Measurements from ENCODE around the gene SSH3. TPM values are rescaled to one million over a fixed set of nuclear protein-coding genes. Genes with fewer than 3 reads are reported as not detected.

SSH3 gene
- total and polyA plus RNA-seq, 5 donors from 2014 or later: 2.3 to 24.4 (median 3.7) TPM

GRCh38 chr11:67289226-67289650 is 14.1 kb upstream of the SSH3 start, which contains the start of gene ANKRD13D:
ANKRD13D (plus strand) TSS chr11:67289303; CDS start chr11:67289461, 158 bp downstream.
- Mint-ChIP-seq H3K27ac (peak within 1 kb of the TSS; percentile 98 to 100 (median 99)), H3K36me3 (peaks cover 12% of the 10 kb centered on the region), H3K4me3 (peak within 1 kb of the TSS; percentile 86 to 92 (median 89)), H3K4me1 (peaks cover 14 to 63% (median 31%) of the 10 kb centered on the region in 4 donors), H3K27me3 (peaks cover 9% of the 10 kb centered on the region), H3K9me3 (peaks cover 0 to 1% (median 0%) of the 10 kb centered on the region in 7 donors)
- Histone ChIP-seq H3K9me3 (ENCODE audit: control insufficient read depth in 2 of 2, low read length in 2 of 2) (no peaks in the 10 kb centered on the region), H3K27me3 (ENCODE audit: control insufficient read depth, insufficient read depth, low read length) (no peaks in the 10 kb centered on the region), H3K4me1 (ENCODE audit: control insufficient read depth, insufficient read depth, low read length, poor library complexity, severe bottlenecking) (peaks cover 78% of the 10 kb centered on the region), H3K4me3 (ENCODE audit: low read depth, low read length) (peak within 1 kb of the TSS; percentile 57), H3K36me3 (ENCODE audit: control insufficient read depth, insufficient read depth, low read length) (peaks cover 48% of the 10 kb centered on the region), H3K27ac (ENCODE audit: insufficient read depth, low read length, poor library complexity, severe bottlenecking) (peak within 1 kb of the TSS; percentile 95)
- no peak for DNase-seq
- peak; percentile 44 to 45 for ATAC-seq (ENCODE audit: low read depth in 2 of 2)

DNA sequence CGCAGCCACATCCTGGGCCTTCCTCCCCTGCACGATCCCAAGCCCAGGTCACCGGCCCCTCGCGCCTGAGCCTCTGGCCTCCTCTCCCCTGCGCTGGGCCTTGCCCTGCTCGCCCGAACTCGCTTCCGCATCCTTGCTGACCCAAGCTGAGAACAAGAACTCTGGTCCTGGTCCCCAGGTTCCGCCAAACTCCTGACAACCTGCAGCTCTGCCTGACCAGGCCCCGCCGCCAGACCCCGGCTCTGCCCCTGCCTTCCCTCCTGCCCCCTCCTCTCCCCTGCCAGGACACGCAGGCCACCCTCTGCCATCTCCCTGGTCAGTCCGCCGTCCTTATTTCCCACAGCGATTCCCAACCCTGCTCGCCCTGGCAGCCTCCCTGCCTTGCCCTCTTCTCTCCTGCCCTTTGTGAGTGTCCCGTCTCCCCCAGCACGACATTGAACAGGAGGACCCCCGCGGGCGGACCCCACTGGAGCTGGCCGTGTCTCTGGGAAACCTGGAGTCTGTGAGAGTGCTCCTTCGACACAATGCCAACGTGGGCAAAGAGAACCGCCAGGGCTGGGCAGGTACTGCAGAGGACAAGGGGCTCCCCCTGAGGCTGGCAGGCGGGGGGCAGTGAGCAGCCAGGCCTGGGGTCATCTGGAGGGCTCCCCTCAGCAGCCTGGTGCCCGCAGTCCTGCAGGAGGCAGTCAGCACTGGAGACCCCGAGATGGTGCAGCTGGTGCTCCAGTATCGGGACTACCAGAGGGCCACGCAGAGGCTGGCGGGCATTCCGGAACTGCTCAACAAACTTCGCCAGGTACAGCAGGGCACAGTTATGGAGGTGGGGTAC is 13.5 kb upstream of the SSH3 start:
- Mint-ChIP-seq H3K27me3 (peaks cover 9% of the 10 kb centered on the region), H3K4me3 (peak overlapping the region; percentile 86 to 92 (median 89)), H3K36me3 (peaks cover 12% of the 10 kb centered on the region), H3K27ac (peak overlapping the region; percentile 80 to 84 (median 81)), H3K4me1 (peaks cover 14 to 64% (median 31%) of the 10 kb centered on the region in 4 donors), H3K9me3 (peaks cover 0 to 1% (median 0%) of the 10 kb centered on the region in 7 donors)
- peak overlapping the region; percentile 95 for H3K27ac ChIP-seq (ENCODE audit: insufficient read depth, low read length, poor library complexity, severe bottlenecking)
- H3K4me1 ChIP-seq (ENCODE audit: control insufficient read depth, insufficient read depth, low read length, poor library complexity, severe bottlenecking): peaks cover 79% of the 10 kb centered on the region
- peak overlapping the region; percentile 57 for H3K4me3 ChIP-seq (ENCODE audit: low read depth, low read length)
- peaks cover 45% of the 10 kb centered on the region for H3K36me3 ChIP-seq (ENCODE audit: control insufficient read depth, insufficient read depth, low read length)
- no peak for DNase-seq
- no peaks in the 10 kb centered on the region for H3K27me3 ChIP-seq (ENCODE audit: control insufficient read depth, insufficient read depth, low read length)
- ATAC-seq (ENCODE audit: low read depth in 2 of 2): no peak
- no peaks in the 10 kb centered on the region for H3K9me3 ChIP-seq (ENCODE audit: control insufficient read depth in 2 of 2, low read length in 2 of 2)

DNA sequence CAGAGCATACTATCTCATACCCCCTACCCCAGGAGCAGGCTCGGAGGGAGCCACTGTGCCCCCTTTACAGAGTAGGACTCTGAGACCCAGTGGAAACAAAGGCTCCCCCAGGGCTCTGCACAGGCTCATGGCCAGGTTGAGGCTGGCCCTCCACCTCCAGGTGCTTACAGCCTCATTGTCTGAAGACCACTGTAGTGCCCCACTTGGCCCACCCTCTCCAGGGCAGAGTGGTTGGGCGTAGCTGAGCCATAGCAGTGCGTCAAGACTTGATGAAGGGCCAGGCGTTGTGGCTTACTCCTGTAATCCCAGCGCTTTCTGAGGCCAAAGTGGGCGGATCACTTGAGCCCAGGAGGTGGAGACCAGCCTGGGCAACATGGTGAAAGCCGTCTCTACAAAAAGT is 12.5 kb upstream of the SSH3 start:
- H3K9me3 Mint-ChIP-seq: peaks cover 0 to 2% (median 0%) of the 10 kb centered on the region in 7 donors
- Histone ChIP-seq H3K27me3 (ENCODE audit: control insufficient read depth, insufficient read depth, low read length) (no peaks in the 10 kb centered on the region), H3K27ac (ENCODE audit: insufficient read depth, low read length, poor library complexity, severe bottlenecking) (peak overlapping the region; percentile 30), H3K4me1 (ENCODE audit: control insufficient read depth, insufficient read depth, low read length, poor library complexity, severe bottlenecking) (peaks cover 74% of the 10 kb centered on the region), H3K36me3 (ENCODE audit: control insufficient read depth, insufficient read depth, low read length) (peaks cover 43% of the 10 kb centered on the region), H3K4me3 (ENCODE audit: low read depth, low read length) (no peak overlapping the region), H3K9me3 (ENCODE audit: control insufficient read depth in 2 of 2, low read length in 2 of 2) (peaks cover 3 to 5% of the 10 kb centered on the region in 2 experiments)
- peaks cover 9% of the 10 kb centered on the region for H3K27me3 Mint-ChIP-seq
- no peak overlapping the region for H3K27ac Mint-ChIP-seq
- H3K36me3 Mint-ChIP-seq: peaks cover 13% of the 10 kb centered on the region
- DNase-seq (no peak), ATAC-seq (ENCODE audit: low read depth in 2 of 2) (no peak)
- peak overlapping the region in 3 of 4 donors; percentile 86 to 91 (median 87) for H3K4me3 Mint-ChIP-seq
- H3K4me1 Mint-ChIP-seq: peaks cover 14 to 65% (median 31%) of the 10 kb centered on the region in 4 donors

DNA sequence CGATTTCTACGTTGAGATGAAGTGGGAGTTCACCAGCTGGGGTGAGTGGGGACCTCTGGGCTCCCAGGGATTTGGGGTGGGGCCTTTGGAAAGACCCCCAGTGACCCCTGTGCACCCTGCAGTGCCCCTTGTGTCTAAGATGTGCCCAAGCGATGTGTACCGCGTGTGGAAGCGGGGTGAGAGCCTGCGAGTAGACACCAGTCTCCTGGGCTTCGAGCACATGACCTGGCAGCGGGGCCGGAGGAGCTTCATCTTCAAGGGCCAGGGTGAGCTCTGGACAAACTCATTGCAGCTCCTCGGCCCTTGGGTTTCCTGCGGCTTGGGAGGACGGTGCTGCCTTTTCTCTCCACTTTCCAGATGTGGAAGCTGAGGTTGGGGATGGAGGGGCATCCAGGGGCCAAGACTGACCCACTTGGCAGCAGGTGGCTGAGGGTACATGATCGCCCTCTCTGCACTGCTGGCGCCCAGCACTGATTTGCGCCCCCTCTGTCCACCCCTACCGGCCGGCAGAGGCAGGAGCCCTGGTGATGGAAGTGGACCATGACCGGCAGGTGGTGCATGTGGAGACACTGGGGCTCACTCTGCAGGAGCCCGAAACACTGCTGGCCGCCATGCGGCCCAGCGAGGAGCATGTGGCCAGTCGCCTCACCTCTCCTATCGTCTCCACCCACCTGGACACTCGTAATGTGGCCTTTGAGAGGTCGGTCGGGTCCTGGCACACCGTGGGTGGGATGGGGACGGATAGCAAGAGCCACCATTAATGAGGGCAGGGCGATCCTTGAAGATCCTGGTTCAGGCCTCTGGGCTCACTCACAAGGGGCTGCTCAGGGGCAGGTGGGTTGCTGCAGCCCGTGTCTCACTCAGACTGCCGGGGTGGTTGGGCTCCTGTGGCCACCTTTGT is 11.6 kb upstream of the SSH3 start:
- no peak overlapping the region for H3K27ac Mint-ChIP-seq
- H3K4me3 Mint-ChIP-seq: peak overlapping the region; percentile 61 to 95 (median 75)
- ATAC-seq (ENCODE audit: low read depth in 2 of 2) (no peak), DNase-seq (no peak)
- Histone ChIP-seq H3K4me1 (ENCODE audit: control insufficient read depth, insufficient read depth, low read length, poor library complexity, severe bottlenecking) (peaks cover 65% of the 10 kb centered on the region), H3K27ac (ENCODE audit: insufficient read depth, low read length, poor library complexity, severe bottlenecking) (peak overlapping the region; percentile 51), H3K9me3 (ENCODE audit: control insufficient read depth in 2 of 2, low read length in 2 of 2) (peaks cover 6 to 11% of the 10 kb centered on the region in 2 experiments), H3K36me3 (ENCODE audit: control insufficient read depth, insufficient read depth, low read length) (peaks cover 48% of the 10 kb centered on the region), H3K27me3 (ENCODE audit: control insufficient read depth, insufficient read depth, low read length) (no peaks in the 10 kb centered on the region), H3K4me3 (ENCODE audit: low read depth, low read length) (no peak overlapping the region)
- peaks cover 9% of the 10 kb centered on the region for H3K27me3 Mint-ChIP-seq
- peaks cover 18 to 62% (median 37%) of the 10 kb centered on the region in 4 donors for H3K4me1 Mint-ChIP-seq
- peaks cover 23% of the 10 kb centered on the region for H3K36me3 Mint-ChIP-seq
- peaks cover 0 to 9% (median 1%) of the 10 kb centered on the region in 7 donors for H3K9me3 Mint-ChIP-seq

- H3K27ac ChIP-seq (ENCODE audit: insufficient read depth, low read length, poor library complexity, severe bottlenecking): peak overlapping the region; percentile 51
- Mint-ChIP-seq H3K4me1 (peaks cover 18 to 57% (median 34%) of the 10 kb centered on the region in 4 donors), H3K9me3 (peaks cover 0 to 12% (median 2%) of the 10 kb centered on the region in 7 donors), H3K4me3 (peak overlapping the region; percentile 61 to 95 (median 75)), H3K27ac (peak overlapping the region; percentile 5 to 37 (median 13)), H3K27me3 (peaks cover 4% of the 10 kb centered on the region), H3K36me3 (peaks cover 27% of the 10 kb centered on the region)
- ATAC-seq (ENCODE audit: low read depth in 2 of 2) (no peak), DNase-seq (no peak)
- H3K36me3 ChIP-seq (ENCODE audit: control insufficient read depth, insufficient read depth, low read length): peaks cover 50% of the 10 kb centered on the region
- H3K4me1 ChIP-seq (ENCODE audit: control insufficient read depth, insufficient read depth, low read length, poor library complexity, severe bottlenecking): peaks cover 55% of the 10 kb centered on the region
- H3K9me3 ChIP-seq (ENCODE audit: control insufficient read depth in 2 of 2, low read length in 2 of 2): peaks cover 6 to 11% of the 10 kb centered on the region in 2 experiments
- H3K4me3 ChIP-seq (ENCODE audit: low read depth, low read length): peak overlapping the region; percentile 41
- H3K27me3 ChIP-seq (ENCODE audit: control insufficient read depth, insufficient read depth, low read length): no peaks in the 10 kb centered on the region
Observed at GRCh38 chr11:67292671-67293070, 10.7 kb upstream of the SSH3 start.

DNA sequence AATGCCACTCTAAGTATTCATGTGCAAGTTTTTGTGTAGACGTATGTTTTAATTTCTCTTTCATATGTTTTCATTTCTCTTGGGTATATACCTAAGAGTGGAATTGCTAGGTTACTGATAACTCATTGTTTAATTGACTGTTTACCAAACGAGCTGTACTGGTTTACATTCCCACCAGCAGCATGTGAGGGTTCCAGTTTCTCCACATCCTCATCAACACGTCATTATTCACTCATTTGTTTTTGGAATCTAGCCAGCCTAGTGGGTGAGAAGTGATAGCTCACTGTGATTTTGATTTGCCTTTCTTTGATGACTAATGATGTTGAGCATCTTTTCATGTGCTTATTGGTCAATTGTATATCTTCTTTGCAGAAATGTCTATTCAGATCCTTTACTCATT is 10.2 kb upstream of the SSH3 start:
- ATAC-seq (ENCODE audit: low read depth in 2 of 2): no peak
- Histone ChIP-seq H3K9me3 (ENCODE audit: control insufficient read depth in 2 of 2, low read length in 2 of 2) (peaks cover 6 to 11% of the 10 kb centered on the region in 2 experiments), H3K27ac (ENCODE audit: insufficient read depth, low read length, poor library complexity, severe bottlenecking) (peak overlapping the region; percentile 51), H3K36me3 (ENCODE audit: control insufficient read depth, insufficient read depth, low read length) (peaks cover 51% of the 10 kb centered on the region), H3K4me1 (ENCODE audit: control insufficient read depth, insufficient read depth, low read length, poor library complexity, severe bottlenecking) (peaks cover 51% of the 10 kb centered on the region), H3K4me3 (ENCODE audit: low read depth, low read length) (peak overlapping the region; percentile 41), H3K27me3 (ENCODE audit: control insufficient read depth, insufficient read depth, low read length) (no peaks in the 10 kb centered on the region)
- peak overlapping the region in 2 of 3 donors; percentile 13 to 50 for H3K27ac Mint-ChIP-seq
- H3K36me3 Mint-ChIP-seq: peaks cover 27% of the 10 kb centered on the region
- H3K4me3 Mint-ChIP-seq: peak overlapping the region; percentile 61 to 95 (median 75)
- peaks cover 18 to 55% (median 33%) of the 10 kb centered on the region in 4 donors for H3K4me1 Mint-ChIP-seq
- peaks cover 4% of the 10 kb centered on the region for H3K27me3 Mint-ChIP-seq
- no peak for DNase-seq
- H3K9me3 Mint-ChIP-seq: peaks cover 0 to 12% (median 2%) of the 10 kb centered on the region in 7 donors

DNA sequence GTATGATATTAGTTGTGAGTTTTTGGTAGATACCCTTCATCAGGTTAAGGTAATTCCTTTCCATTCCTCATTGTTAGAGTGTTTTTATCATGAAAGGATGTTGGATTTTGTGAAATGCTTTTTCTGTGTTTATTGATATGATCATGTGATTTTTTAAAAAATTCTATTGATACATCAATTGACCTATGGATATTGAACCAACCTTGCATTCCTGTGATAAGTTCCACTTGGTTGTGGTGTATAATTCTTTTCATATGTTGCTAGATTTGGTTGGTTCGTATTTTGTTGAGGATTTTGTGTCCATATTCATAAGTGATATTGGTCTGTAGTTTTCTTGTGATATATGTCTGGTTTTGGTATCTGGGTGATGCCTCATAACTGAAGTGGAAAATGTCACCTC is 7.5 kb upstream of the SSH3 start:
- peaks cover 23 to 50% (median 36%) of the 10 kb centered on the region in 4 donors for H3K4me1 Mint-ChIP-seq
- H3K4me3 ChIP-seq (ENCODE audit: low read depth, low read length): no peak overlapping the region
- H3K27me3 ChIP-seq (ENCODE audit: control insufficient read depth, insufficient read depth, low read length): no peaks in the 10 kb centered on the region
- peak in 1 of 3 donors; percentile 40 for DNase-seq
- peaks cover 6 to 11% of the 10 kb centered on the region in 2 experiments for H3K9me3 ChIP-seq (ENCODE audit: control insufficient read depth in 2 of 2, low read length in 2 of 2)
- peaks cover 0 to 12% (median 2%) of the 10 kb centered on the region in 7 donors for H3K9me3 Mint-ChIP-seq
- peaks cover 35% of the 10 kb centered on the region for H3K36me3 Mint-ChIP-seq
- peaks cover 38% of the 10 kb centered on the region for H3K4me1 ChIP-seq (ENCODE audit: control insufficient read depth, insufficient read depth, low read length, poor library complexity, severe bottlenecking)
- no peak for ATAC-seq (ENCODE audit: low read depth in 2 of 2)
- H3K4me3 Mint-ChIP-seq: peak overlapping the region in 1 of 4 donors; percentile 48
- peaks cover 71% of the 10 kb centered on the region for H3K36me3 ChIP-seq (ENCODE audit: control insufficient read depth, insufficient read depth, low read length)
- H3K27ac ChIP-seq (ENCODE audit: insufficient read depth, low read length, poor library complexity, severe bottlenecking): no peak overlapping the region
- peaks cover 4% of the 10 kb centered on the region for H3K27me3 Mint-ChIP-seq
- peak overlapping the region in 1 of 3 donors; percentile 85 for H3K27ac Mint-ChIP-seq
